Measurements from ENCODE around the gene CARMIL1.
A peak's percentile ranks its signal among the peaks of the same experiment; 100 is the strongest.

CARMIL1 gene

GRCh38 chr6:25601800-25602673, 322.9 kb downstream of the CARMIL1 start:
- no peak overlapping the region for H2AFZ ChIP-seq (ENCODE audit: low read depth, low read length)
- H3K9ac ChIP-seq (ENCODE audit: low read length) = no peak overlapping the region

GRCh38 chr6:25602674-25602982, 323.5 kb downstream of the CARMIL1 start:
- Histone ChIP-seq H3K4me3 (ENCODE audit: low read length) (no peak overlapping the region), H3K4me2 (ENCODE audit: low read length) (no peak overlapping the region), H4K20me1 (ENCODE audit: insufficient read depth, low read length) (no peaks in the 10 kb centered on the region), H3K27ac (ENCODE audit: low read length) (no peak overlapping the region), H3K27me3 (ENCODE audit: low read depth, low read length) (no peaks in the 10 kb centered on the region), H3K4me1 (ENCODE audit: low read length) (no peaks in the 10 kb centered on the region), H3K9ac (ENCODE audit: low read length) (no peak overlapping the region), H3K9me3 (ENCODE audit: insufficient read depth, low read length) (no peaks in the 10 kb centered on the region), H2AFZ (ENCODE audit: low read depth, low read length) (no peak overlapping the region), H3K36me3 (replicated peaks; ENCODE audit: low read depth, low read length) (no peaks in the 10 kb centered on the region), H3K79me2 (ENCODE audit: low read length) (no peaks in the 10 kb centered on the region)
- TF ChIP-seq, protein P1, sequence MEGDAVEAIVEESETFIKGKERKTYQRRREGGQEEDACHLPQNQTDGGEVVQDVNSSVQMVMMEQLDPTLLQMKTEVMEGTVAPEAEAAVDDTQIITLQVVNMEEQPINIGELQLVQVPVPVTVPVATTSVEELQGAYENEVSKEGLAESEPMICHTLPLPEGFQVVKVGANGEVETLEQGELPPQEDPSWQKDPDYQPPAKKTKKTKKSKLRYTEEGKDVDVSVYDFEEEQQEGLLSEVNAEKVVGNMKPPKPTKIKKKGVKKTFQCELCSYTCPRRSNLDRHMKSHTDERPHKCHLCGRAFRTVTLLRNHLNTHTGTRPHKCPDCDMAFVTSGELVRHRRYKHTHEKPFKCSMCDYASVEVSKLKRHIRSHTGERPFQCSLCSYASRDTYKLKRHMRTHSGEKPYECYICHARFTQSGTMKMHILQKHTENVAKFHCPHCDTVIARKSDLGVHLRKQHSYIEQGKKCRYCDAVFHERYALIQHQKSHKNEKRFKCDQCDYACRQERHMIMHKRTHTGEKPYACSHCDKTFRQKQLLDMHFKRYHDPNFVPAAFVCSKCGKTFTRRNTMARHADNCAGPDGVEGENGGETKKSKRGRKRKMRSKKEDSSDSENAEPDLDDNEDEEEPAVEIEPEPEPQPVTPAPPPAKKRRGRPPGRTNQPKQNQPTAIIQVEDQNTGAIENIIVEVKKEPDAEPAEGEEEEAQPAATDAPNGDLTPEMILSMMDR (IDR thresholded peaks at IDR 0.05; ENCODE audit: low read depth, low read length) = no peak
- TF ChIP-seq EZH2phosphoT487 (IDR thresholded peaks at IDR 0.05; ENCODE audit: low read depth) = no peak

More at GRCh38 chr6:25601800-25602673, 322.9 kb downstream of the CARMIL1 start:
- Histone ChIP-seq H3K27ac (ENCODE audit: low read length) (no peak overlapping the region), H3K4me1 (ENCODE audit: low read length) (no peaks in the 10 kb centered on the region), H3K4me2 (ENCODE audit: low read length) (no peak overlapping the region), H4K20me1 (ENCODE audit: insufficient read depth, low read length) (no peaks in the 10 kb centered on the region), H3K36me3 (replicated peaks; ENCODE audit: low read depth, low read length) (no peaks in the 10 kb centered on the region), H3K4me3 (ENCODE audit: low read length) (no peak overlapping the region), H3K79me2 (ENCODE audit: low read length) (no peaks in the 10 kb centered on the region), H3K9me3 (ENCODE audit: insufficient read depth, low read length) (no peaks in the 10 kb centered on the region), H3K27me3 (ENCODE audit: low read depth, low read length) (no peaks in the 10 kb centered on the region)
- TF ChIP-seq, protein P1 (IDR thresholded peaks at IDR 0.05; ENCODE audit: low read depth, low read length) = peak; percentile 64
- TF ChIP-seq EZH2phosphoT487 (IDR thresholded peaks at IDR 0.05; ENCODE audit: low read depth) = no peak

DNA sequence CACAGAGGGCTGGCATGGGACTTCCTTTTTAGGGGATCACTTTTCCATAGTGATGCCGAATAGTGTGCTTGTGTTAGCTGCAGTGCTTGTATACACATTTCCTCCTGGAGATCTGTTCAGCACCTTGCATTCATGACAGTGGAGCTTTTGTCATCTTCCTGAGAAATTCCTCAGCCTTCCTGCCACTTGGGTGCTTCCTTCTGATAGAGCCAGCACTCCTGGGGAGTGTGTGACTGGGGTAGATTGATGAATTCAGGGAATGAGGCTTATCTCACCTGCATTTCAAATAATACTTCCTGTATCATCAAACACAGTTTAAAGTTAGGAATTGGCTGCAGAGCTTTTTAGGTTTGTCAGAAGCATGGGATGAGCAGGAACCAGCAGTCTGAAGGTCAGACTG, 324.1 kb downstream of the CARMIL1 start:
- H3K4me3 ChIP-seq (ENCODE audit: low read length) = no peak overlapping the region
- TF ChIP-seq, protein P1 (IDR thresholded peaks at IDR 0.05; ENCODE audit: low read depth, low read length) = no peak
- TF ChIP-seq EZH2phosphoT487 (IDR thresholded peaks at IDR 0.05; ENCODE audit: low read depth) = no peak

GRCh38 chr6:25606151-25606550, 327.0 kb downstream of the CARMIL1 start:
- H3K27ac ChIP-seq (ENCODE audit: low read length) = no peak overlapping the region
- no peaks in the 10 kb centered on the region for H3K79me2 ChIP-seq (ENCODE audit: low read length)
- H3K4me2 ChIP-seq (ENCODE audit: low read length) = no peak overlapping the region
- TF ChIP-seq, protein P1 (IDR thresholded peaks at IDR 0.05; ENCODE audit: low read depth, low read length) = no peak
- TF ChIP-seq EZH2phosphoT487 (IDR thresholded peaks at IDR 0.05; ENCODE audit: low read depth) = no peak
- no peaks in the 10 kb centered on the region for H3K4me1 ChIP-seq (ENCODE audit: low read length)
- H4K20me1 ChIP-seq (ENCODE audit: insufficient read depth, low read length) = no peaks in the 10 kb centered on the region
- H3K9ac ChIP-seq (ENCODE audit: low read length) = no peak overlapping the region
- no peaks in the 10 kb centered on the region for H3K27me3 ChIP-seq (ENCODE audit: low read depth, low read length)
- no peak overlapping the region for H3K4me3 ChIP-seq (ENCODE audit: low read length)
- H3K36me3 ChIP-seq (replicated peaks; ENCODE audit: low read depth, low read length) = no peaks in the 10 kb centered on the region
- no peak overlapping the region for H2AFZ ChIP-seq (ENCODE audit: low read depth, low read length)
- no peaks in the 10 kb centered on the region for H3K9me3 ChIP-seq (ENCODE audit: insufficient read depth, low read length)

More for the DNA sequence above, 324.1 kb downstream of the CARMIL1 start:
- H3K4me1 ChIP-seq (ENCODE audit: low read length) = no peaks in the 10 kb centered on the region
- no peak overlapping the region for H3K27ac ChIP-seq (ENCODE audit: low read length)
- no peaks in the 10 kb centered on the region for H4K20me1 ChIP-seq (ENCODE audit: insufficient read depth, low read length)
- H3K9ac ChIP-seq (ENCODE audit: low read length) = no peak overlapping the region
- H3K9me3 ChIP-seq (ENCODE audit: insufficient read depth, low read length) = no peaks in the 10 kb centered on the region
- no peaks in the 10 kb centered on the region for H3K27me3 ChIP-seq (ENCODE audit: low read depth, low read length)
- no peak overlapping the region for H2AFZ ChIP-seq (ENCODE audit: low read depth, low read length)
- H3K4me2 ChIP-seq (ENCODE audit: low read length) = no peak overlapping the region
- H3K79me2 ChIP-seq (ENCODE audit: low read length) = no peaks in the 10 kb centered on the region
- H3K36me3 ChIP-seq (replicated peaks; ENCODE audit: low read depth, low read length) = no peaks in the 10 kb centered on the region
